SIG-M5 (cell line): ENCODE results near the gene RASA2.

Experiments
- DNase-seq: peaks from one replicate; lab custom pipeline; 2025; lab: John Stamatoyannopoulos, UW

Gene RASA2

DNA sequence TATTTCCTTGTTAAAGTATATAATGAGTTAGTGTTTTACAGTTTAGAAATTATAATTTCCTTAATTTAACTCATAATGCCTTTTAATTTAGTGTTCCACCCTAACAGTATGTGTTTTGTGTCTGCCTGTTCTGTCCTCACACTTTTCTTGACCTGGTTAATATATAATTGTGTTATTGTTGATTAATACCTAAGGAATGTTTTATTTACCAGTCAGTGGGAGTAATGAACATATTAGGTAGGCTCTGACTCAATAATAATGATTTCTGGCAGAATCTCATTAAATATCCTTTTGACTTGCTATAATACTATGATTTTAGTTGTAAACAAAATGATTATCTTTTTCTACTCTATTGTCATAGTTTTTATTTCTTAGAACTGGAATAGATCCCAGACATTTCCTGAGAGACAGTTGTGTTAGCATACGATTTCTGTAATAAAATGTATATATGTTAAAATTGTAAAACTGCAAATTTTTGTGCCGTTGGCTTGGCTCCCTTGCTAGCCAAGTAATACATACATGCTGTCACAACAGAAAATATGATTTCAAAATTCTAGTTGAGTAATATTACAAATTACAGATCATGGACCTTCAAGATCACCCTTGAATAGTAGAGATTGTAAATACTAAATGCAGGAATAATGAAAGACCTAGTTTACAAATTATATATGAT, 51.9 kb downstream of the RASA2 start:
- no peak for DNase-seq

DNA sequence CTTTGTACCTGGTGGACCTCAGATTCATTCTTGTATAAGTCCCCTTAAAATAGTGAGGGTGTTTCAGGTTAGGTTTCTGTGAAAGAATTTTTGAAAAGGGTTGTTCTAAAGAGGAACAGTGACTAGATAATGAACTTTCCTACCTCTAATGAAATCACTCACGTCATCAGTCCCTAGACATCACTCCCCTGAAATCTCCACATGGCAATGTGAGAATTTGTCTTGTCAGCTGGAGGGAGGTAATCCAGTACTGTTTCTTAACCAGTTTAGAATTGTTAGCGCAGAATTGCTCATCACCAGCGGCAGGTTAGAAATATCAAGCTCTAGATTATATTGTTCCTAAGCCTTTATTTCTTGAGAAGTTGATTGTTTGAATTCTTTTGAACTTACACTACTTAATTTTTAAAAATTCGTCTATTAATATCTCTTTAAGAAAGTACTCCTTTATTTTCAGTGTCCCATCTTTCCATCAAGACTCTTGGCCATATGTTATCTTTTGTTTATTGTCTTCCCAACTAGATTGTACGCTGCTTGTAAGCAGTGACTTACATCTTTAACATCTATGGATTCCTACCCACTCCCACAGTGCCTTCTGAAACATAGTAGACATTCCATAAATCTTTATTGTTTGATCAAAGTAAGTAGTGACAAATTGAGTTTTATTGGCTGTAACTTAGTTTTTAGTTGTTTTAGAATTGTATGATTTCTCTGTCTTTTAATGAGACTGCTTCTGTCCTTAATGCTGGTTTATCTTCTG, 52.8 kb downstream of the RASA2 start:
- no peak for DNase-seq

DNA sequence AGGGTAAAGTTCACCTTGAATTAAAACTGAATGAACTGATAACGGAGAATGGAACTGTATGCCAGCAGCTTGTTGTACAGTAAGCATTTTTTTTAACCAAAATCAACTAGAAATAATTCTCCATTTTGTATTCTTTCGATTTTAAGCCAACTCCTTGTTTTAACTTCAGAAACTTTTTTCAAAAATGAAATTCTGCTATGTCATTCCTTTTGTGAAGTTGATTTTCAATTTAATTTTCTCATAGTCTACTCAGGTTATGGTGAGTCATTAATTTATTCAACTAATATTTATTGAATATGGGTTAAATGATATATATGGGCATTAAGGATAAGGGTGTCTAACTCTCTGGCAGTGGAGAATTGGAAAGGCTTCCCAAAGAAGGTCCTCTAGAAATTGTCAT, 53.7 kb downstream of the RASA2 start:
- DNase-seq = no peak

DNA sequence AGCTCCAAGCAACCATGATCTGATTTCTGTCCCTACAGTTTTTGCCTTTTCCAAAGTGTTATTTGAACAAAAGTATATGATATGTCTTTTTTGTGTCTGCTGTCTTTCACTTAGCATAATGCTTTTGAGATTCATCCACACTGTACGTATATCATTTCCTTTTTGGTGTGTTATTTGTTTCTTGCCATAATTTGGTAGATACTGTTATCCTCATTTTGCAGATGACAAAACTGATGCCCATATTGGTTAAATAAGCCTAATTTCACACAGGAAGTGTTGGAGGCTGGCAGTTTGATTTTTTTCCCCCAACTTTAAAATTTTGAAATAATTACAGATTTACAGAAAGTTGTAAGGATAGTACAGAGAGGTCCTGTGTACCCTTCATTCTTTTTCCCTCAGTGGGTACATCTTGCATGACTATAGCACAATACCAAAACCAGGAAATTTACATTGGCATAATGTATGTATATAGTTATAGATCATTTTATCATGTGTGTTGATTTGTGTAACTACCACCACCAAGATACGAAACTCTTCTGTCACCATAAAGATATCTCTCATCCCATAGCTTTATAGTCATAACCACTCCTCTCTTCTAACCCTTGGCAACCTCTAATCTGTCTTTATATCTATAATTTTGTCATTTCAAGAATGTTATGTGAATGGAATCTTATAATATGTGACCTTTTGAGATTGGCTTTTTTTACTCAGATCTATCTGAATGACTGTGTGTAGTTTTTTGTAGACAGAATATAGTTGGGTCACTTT, 55.6 kb downstream of the RASA2 start:
- no peak for DNase-seq

DNA sequence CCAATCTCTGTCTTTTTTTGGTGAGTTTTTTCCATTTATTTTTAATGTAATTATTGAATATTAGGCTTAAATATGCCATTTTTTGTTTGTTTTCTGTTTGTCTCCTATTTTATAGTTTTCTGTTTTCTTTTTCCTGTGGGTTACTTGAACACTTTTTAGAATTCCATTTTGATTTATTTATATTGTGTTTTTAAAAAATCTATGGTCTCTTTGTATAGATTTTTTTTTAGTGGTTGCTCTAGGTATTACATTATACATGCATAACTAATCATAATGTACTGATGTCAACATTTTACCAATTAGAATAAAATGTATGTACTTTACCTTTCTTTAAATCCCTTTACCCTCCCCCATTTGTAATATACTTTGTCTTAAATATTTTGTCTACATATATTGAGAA, 56.2 kb downstream of the RASA2 start:
- DNase-seq = no peak

DNA sequence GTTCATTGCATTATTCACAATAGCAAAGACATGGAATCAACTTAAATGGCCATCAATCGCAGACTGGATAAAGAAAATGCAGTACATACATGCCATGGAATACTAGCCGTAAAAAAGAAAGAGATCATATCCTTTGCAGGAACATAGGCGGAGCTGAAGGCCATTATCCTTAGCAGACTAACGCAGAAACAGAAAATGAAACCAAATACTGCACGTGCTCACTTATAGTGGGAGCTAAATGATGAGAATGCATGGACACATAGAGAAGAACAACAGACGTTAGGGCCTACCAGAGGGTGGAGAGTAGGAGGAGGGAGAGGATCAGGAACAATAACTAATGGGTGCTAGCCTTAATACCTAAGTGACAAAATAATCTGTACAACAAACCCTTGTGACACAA, 57.9 kb downstream of the RASA2 start:
- DNase-seq = no peak

DNA sequence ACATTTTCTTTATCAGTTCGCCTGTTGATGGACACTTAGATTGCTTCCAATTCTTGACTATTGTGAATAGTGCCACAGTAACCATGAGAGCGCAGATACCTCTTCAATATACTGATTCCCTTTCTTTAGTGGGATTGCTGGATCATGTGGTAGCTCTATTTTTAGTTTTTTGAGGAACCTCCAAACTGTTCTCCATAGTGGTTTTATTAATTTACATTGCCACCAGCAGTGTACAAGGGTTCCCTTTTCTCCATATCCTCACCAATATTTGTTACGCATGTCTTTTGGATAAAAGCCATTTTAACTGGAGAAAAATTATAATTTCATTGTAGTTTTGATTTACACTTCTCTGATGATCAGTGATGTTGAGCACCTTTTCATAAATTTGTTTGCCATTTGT, 59.3 kb downstream of the RASA2 start:
- DNase-seq = no peak

DNA sequence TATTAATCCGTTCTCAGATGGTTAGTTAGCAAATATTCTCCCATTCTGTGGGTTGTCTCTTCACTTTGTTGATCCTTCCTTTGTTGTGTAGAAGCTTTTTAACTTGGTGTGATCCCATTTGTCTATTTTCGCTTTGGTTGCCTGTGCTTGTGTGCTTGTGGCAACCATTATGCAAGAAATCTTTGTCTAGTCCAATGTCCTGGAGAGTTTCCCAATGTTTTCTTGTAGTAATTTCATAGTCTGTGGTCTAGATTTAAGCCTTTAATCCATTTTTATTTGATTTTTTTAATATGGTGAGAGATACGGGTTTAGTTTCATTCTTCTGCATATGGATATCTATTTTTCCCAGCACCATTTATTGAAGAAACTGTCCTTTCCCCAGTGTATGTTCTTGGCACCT, 59.8 kb downstream of the RASA2 start:
- DNase-seq = no peak

DNA sequence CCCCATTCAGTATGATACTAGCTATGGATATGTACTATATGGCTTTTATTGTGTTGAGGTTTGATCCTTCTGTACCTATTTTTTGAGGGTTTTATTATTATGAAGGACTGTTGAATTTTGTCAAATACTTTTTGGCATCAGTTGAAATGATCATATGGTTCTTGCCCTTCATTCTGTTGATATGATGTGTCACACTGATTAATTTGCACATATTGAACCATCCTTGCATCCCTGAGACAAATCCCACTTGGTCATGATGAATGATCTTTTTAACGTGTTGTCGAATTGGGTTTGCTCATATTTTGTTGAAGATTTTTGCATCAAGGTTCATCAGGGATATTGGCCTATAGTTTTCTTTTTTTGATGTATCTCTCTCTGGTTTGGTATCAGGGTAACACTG, 61.0 kb downstream of the RASA2 start:
- DNase-seq = no peak

DNA sequence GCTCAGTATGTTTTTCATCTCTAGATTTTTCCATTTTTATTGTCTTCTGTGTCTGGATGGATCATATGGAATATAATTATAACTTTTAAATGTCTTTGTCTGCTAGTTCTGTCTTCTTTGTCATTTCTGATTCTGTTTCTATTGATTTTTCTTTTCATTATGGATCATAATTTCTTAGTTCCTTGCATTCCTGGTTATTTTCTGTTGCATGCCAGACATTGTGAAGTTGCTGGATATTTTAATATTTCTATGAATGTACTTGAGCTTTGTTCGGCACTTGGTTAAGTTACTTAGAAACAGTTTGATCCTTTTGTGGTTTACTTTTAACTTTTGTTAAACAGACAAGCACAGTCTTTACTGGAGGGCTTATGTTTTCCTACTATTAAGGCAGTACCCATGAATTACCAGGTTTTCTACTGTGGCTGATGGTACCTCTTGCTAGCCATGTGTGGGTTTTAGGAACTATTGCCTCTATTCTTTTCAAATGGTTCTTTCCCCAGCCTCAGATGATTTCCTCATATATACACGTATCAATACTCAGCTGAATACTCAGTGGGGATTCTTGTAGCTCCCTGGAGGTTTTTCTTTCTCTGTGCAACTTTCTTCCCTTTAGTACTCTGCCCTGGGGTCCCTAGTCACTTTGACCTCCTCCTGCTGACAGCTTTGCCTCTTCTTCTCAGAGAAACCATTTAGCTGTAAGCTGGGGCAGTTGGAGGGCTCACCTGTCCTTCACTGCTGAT, 64.3 kb downstream of the RASA2 start:
- no peak for DNase-seq

DNA sequence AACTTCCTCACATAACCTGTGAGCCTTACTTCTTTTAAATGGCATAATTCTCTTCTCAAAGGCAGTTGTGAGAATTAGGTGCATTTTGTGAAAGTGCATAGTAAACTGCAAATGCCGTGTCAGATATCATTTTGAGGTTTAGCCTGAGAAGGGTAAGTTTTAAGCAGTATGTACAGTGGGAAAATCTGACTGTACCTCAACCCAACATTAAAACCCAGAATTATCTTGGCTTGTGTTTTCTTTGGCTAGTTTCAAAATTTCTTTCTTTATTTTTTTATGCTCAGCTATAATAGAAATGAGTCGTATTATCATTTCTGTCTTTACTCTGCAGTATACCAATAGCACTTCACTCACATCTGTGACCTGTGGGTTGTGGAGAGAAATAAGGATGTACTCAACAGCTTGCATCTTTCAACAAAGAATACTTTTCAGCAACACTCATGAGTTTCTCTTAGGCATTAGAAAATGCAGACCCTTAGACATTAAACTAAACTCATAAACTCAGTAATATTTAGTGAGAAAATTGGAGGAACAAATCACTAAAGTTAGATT, 65.7 kb downstream of the RASA2 start:
- DNase-seq = no peak

DNA sequence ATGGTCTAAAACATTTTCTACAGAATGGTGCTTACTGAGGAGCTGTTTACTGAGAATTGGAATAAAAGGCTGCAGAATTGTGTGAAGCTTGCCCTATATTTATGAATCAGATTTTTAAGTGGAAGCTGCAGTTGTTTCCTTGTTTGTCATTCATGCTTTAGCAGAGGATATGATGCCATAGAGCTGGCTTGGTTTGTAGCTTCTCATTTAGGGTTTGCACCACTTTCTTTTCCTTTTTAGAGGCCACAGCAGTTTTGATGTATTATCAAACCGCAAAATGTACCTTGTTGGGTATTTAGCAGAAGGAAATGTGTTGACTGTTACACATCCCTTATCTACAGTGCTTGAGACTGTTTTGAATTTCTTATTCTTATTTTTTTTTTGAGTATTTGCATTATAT, 66.2 kb downstream of the RASA2 start:
- no peak for DNase-seq

DNA sequence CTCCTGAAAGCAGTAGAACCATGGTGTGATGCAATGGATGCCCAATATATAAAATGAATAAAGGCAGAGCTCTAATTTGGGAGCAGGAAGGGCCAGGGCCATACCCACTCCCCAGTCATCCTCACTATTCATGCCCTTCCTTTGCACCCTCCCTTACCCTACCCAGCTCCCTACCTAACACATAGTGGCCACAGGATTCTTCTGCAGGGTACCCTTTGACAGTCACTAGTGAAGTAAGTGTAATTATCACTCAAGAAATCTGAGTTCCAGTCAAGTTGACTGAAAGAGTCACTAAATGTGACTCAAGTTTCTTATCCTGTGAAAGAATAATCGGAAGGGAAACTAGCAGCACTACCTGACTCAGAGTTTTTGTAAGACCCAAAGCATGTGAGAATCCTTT, 69.2 kb downstream of the RASA2 start:
- DNase-seq = no peak

DNA sequence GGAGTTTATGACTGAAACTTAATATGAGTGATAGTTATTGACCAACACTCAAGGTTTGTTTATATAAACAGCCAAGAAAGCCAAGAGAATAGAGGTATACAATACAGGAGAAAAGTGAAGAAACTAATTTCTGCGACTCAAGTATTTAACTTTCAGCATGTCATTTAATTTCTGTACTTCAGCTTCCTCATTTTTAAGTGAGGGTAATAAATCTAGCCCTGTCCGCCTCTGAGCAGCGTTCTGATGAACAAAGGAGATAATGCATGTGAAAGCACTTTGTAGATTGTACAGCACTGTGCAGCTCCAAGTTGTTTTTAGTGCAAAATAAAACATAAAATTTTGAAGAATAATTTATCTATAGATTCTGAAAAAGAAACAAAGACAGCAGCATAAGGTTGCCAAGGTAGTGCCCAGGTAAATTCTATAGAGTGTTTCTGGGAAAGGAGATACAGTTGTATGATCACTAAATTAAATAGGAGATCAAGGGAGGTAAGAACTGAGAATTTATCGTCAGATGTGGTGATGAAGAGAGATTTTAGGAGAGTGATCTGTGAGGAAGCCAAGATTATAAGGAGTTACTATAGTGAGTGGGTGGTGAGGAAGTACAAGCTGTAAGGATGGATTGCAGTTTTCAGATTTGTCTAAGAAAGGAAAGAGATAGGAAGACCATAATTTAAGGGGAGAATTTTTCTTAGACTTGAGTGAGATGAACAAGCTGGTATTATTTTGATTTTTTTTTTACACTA, 71.3 kb downstream of the RASA2 start:
- DNase-seq = no peak

DNA sequence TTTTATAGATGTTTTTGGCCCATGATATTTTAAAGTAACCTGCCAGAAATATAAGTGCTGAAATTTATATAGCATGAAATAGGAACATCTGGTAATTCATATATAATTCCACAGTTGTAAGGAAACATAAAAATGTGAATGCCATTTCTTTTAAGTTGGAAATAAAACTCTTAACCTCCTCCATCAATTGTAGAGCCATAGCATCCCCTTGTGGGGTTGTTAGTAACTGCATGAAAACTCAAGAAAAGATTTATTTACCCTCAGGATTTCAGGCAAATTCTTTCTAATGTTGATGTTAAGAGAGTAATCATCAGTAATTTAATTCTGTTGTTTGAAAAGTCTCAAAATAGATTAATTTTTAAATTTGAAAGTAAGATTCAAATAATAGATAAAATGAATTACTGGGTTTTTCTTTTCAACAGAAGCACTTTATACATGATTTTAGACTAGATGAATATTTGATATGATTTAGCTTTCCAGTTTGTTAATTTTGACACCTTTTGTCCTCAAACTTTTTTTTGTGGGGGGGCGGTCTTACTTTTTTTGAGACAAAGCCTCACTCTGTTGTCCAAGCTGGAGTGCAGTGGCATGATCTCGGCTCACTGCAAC, 74.7 kb downstream of the RASA2 start:
- no peak for DNase-seq

DNA sequence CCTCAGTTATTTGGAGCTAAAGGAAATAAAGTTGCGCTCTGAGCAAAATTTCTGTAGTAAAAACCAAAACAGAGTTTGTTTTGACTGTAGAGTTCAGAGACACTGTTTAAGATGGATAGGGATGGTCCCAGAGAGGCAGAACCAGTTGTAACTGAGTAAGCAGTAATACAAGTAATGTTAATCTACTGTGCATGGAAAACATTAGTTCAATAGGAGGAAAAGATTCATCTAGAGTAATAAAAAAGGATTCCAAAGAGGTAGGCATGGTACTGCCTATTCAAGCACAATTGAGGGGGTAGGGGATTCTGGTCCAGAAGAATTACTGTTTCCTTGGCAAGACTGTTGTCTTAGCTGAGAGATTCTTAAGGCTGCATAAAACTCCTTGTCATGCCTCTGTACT, 77.4 kb downstream of the RASA2 start:
- DNase-seq = no peak

DNA sequence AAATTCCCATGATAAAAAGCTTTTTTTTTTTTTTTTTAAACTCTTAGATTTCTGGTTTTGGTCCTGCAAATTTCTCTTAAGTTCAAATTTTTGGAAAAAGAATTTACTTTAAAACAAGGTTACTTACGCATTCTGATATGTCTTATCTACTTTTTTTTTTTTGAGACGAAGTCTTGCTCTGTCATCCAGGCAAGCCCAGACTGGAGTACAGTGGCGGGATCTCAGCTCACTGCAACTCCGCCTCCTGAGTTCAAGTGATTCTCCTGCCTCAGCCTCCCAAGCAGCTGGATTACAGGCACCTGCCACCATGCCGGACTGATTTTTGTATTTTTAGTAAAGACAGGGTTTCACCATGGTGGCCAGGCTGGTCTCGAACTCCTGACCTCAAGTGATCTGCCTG, 83.2 kb downstream of the RASA2 start:
- DNase-seq = no peak

DNA sequence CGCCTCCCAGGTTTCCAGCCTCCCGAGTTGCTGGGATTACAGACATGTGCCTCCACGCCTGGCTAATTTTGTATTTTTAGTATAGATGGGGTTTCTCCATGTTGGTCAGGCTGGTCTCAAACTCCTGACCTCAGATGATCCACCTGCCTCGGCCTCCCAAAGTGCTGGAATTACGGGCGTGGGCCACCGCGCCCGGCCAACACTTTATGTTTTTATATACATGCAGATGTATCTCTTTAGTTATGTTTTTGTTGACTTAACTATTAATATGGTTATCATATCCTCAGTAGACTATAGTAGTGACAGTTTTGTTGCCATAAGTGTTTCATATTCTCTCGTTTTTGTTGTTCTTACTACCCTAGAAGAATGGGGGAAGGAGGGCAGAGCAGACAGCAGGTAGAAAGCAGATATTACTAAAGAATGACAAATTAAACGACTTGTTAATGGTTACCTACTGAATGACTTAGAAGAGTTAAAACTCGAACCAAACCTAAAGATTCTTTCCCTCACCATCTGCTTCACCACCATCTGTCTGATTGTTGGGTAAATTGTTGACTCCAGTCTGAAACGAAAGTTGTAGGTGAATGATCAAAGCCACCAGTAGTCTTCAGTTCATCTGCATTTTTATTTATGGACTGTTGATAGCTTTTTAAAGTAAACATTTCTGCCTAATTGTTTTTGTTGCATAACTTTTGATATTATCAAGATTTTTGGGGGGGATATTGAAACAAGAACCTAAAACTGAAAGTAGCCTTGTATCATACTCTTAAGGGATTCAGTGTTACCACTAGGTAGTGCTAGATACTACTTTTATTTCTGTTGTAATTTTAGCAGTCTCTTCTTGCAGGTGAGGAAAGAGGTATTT, 89.3 kb downstream of the RASA2 start:
- no peak for DNase-seq

DNA sequence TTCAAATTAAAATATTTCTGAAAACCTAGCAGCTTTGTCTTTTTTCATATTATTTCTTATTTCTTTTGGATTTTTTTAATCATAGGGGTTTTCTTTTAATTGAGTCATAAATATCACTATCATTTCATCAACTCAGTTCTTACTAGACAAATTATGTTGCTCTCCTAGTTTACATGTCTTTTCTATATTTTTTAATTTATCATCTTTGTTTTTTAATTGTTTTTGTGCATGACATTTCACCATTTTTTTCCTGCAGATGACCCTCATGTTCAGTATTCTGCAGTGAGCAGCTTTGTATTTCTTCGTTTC, 89.9 kb downstream of the RASA2 start:
- no peak for DNase-seq
